ENCODE data around the gene GALNT2. TPM values are rescaled to one million over a fixed set of nuclear protein-coding genes. Genes with fewer than 3 reads are reported as not detected.
A peak's percentile ranks its signal among the peaks of the same experiment; 100 is the strongest.

GALNT2 gene
- total RNA-seq, 1 donor from 2014 or later: 49.8 TPM

GRCh38 chr1:230160957-230161771, 94.1 kb downstream of the GALNT2 start:
- DNase-seq (ENCODE audit: low read depth in 2 of 2): peak; percentile 88 to 92

- no peak for DNase-seq (ENCODE audit: low read depth in 2 of 2)
Observed at GRCh38 chr1:230163205-230163604, 96.2 kb downstream of the GALNT2 start.

GRCh38 chr1:230163719-230164118, 96.7 kb downstream of the GALNT2 start:
- no peak for DNase-seq (ENCODE audit: low read depth in 2 of 2)

GRCh38 chr1:230165536-230165935, 98.5 kb downstream of the GALNT2 start:
- DNase-seq (ENCODE audit: low read depth in 2 of 2): no peak

- DNase-seq (ENCODE audit: low read depth in 2 of 2): no peak
Observed at GRCh38 chr1:230166366-230167132, 99.5 kb downstream of the GALNT2 start.

- peak; percentile 63 to 68 for DNase-seq (ENCODE audit: low read depth in 2 of 2)
Observed at GRCh38 chr1:230167419-230167852, 100.4 kb downstream of the GALNT2 start.

- DNase-seq (ENCODE audit: low read depth in 2 of 2): no peak
Observed at GRCh38 chr1:230169454-230170152, 102.6 kb downstream of the GALNT2 start.

GRCh38 chr1:230170153-230170547, 103.1 kb downstream of the GALNT2 start:
- DNase-seq (ENCODE audit: low read depth in 2 of 2): no peak

- DNase-seq (ENCODE audit: low read depth in 2 of 2): no peak
Observed at GRCh38 chr1:230170622-230171021, 103.6 kb downstream of the GALNT2 start.

- no peak for DNase-seq (ENCODE audit: low read depth in 2 of 2)
Observed at GRCh38 chr1:230171356-230172015, 104.4 kb downstream of the GALNT2 start.

- DNase-seq (ENCODE audit: low read depth in 2 of 2): no peak
Observed at GRCh38 chr1:230172016-230172537, 105.0 kb downstream of the GALNT2 start.

- no peak for DNase-seq (ENCODE audit: low read depth in 2 of 2)
Observed at GRCh38 chr1:230173187-230173975, 106.3 kb downstream of the GALNT2 start.

GRCh38 chr1:230174041-230174440, 107.0 kb downstream of the GALNT2 start:
- DNase-seq (ENCODE audit: low read depth in 2 of 2): no peak

- no peak for DNase-seq (ENCODE audit: low read depth in 2 of 2)
Observed at GRCh38 chr1:230174471-230175162, 107.6 kb downstream of the GALNT2 start.

- DNase-seq (ENCODE audit: low read depth in 2 of 2): no peak
Observed at GRCh38 chr1:230175163-230175747, 108.2 kb downstream of the GALNT2 start.

GRCh38 chr1:230175839-230176238, 108.8 kb downstream of the GALNT2 start:
- DNase-seq (ENCODE audit: low read depth in 2 of 2): no peak

GRCh38 chr1:230176326-230176725, 109.3 kb downstream of the GALNT2 start:
- DNase-seq (ENCODE audit: low read depth in 2 of 2): no peak

GRCh38 chr1:230176871-230177411, 109.9 kb downstream of the GALNT2 start:
- peak; percentile 33 to 74 for DNase-seq (ENCODE audit: low read depth in 2 of 2)

GRCh38 chr1:230179249-230179648, 112.2 kb downstream of the GALNT2 start:
- no peak for DNase-seq (ENCODE audit: low read depth in 2 of 2)
